AG04450 (cell line): ENCODE measurements around the gene LAIR1. TPM values are rescaled to one million over a fixed set of nuclear protein-coding genes. Genes with fewer than 3 reads are reported as not detected.

ENCODE experiments used
- CTCF ChIA-PET: fragments of 300-600, 350-600 bp; formaldehyde crosslinking; extraction: SDS; loops from one replicate; lab custom pipeline; 2022; ENCODE audit warnings: antibody characterized with exemption, inconsistent platforms; lab: Charles Lee
- POLR2A ChIA-PET: fragments of 350-600 bp; formaldehyde crosslinking; extraction: SDS; loops from one replicate; lab custom pipeline; 2021; ENCODE audit warnings: antibody characterized with exemption, inconsistent platforms; lab: Yijun Ruan, JAX
- DNase-seq: peaks from one replicate; pipeline ENCODE4 v3.0.0-alpha.2; 2011; ENCODE audit warnings: low read depth, low spot score
- H3K27ac ChIP-seq: one replicate; pipeline ENCODE4 v1.5.1; 2012; ENCODE audit warnings: low read depth, low read length, control low read depth
- H3K27me3 ChIP-seq: one replicate; pipeline ENCODE4 v1.6.0; 2012; ENCODE audit warnings: low read length; ENCODE audit not compliant: control insufficient read depth, insufficient read depth
- H3K4me3 ChIP-seq: 2 replicates; pipeline ENCODE4 v1.5.1; 2011; ENCODE audit warnings: mild to moderate bottlenecking, low read depth, low read length, control low read depth
- H3K9me3 ChIP-seq: 2 replicates; pipeline ENCODE4 v1.5.1; 2012; ENCODE audit warnings: low read length; ENCODE audit not compliant: control insufficient read depth, insufficient read depth
- polyA plus RNA-seq: library from polyadenylated mRNA; depleted of rRNA; stranded (reverse); fragments of >200 nt; gene quantifications from 2 replicates; pipeline ENCODE4 v1.2.3, GENCODE V29; 2011
- TF ChIP-seq, protein P1 (sequence below): IDR thresholded peaks from 2 replicates; pipeline ENCODE4 v1.5.1; 2011; ENCODE audit warnings: low read depth, low read length, control low read depth, inconsistent platforms

LAIR1 gene
- polyA plus RNA-seq, 1 experiment = not detected

DNA sequence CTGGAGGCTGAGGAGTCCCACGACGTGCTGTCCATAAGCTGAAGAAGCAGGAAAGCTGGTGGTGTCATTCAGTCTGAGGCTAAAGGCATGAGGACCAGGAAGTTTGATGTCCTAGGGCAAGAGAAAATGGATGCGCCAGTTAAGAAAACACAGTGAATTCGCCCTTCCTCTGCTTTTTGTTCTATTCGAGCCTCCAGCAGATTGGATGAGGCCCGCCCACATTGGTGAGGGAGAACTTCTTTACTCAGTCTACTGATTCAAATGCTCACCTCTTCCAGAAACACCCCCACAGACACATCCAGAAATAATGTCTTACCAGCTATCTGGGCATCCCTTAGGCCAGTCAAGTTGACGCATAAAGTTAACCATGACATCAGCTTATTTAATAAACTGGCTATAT, 43.0 kb upstream of the LAIR1 start:
- no peaks in the 10 kb centered on the region for H3K27me3 ChIP-seq
- no peak overlapping the region for H3K4me3 ChIP-seq
- peaks cover 26% of the 10 kb centered on the region for H3K9me3 ChIP-seq
- ChIA-PET POLR2A (no interaction called here), CTCF (interaction anchor here (0.6 to 1.2 kb wide), 2 partner anchors 16 to 141 kb away, joined by 3 to 4 read pairs; no protein-coding TSS in a partner anchor)
- TF ChIP-seq, protein P1, sequence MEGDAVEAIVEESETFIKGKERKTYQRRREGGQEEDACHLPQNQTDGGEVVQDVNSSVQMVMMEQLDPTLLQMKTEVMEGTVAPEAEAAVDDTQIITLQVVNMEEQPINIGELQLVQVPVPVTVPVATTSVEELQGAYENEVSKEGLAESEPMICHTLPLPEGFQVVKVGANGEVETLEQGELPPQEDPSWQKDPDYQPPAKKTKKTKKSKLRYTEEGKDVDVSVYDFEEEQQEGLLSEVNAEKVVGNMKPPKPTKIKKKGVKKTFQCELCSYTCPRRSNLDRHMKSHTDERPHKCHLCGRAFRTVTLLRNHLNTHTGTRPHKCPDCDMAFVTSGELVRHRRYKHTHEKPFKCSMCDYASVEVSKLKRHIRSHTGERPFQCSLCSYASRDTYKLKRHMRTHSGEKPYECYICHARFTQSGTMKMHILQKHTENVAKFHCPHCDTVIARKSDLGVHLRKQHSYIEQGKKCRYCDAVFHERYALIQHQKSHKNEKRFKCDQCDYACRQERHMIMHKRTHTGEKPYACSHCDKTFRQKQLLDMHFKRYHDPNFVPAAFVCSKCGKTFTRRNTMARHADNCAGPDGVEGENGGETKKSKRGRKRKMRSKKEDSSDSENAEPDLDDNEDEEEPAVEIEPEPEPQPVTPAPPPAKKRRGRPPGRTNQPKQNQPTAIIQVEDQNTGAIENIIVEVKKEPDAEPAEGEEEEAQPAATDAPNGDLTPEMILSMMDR = no peak
- no peak overlapping the region for H3K27ac ChIP-seq
- DNase-seq = no peak

DNA sequence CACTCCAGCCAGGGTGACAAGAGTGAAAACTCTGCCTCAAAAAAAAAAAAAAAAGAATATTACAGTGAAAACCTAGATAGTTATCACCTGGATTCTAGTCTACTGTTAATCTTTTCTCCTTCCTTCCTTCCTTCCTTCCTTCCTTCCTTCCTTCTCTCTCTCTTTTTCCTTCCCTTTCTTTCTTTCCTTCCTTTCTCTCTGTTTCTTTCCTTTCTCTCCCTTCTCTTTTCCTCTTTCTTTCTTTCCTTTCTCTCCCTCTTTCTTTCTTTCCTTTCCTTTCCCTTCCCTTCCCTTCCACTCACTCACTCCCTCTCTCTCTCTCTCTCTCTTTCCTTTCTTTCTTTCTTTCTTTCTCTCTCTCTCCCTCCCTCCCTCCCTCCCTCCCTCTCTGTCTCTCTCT, 40.9 kb upstream of the LAIR1 start:
- Histone ChIP-seq H3K4me3 (no peak overlapping the region), H3K27me3 (no peaks in the 10 kb centered on the region), H3K9me3 (peaks cover 33% of the 10 kb centered on the region), H3K27ac (no peak overlapping the region)
- ChIA-PET POLR2A (no interaction called here), CTCF (no interaction called here)
- TF ChIP-seq, protein P1 = no peak
- no peak for DNase-seq

DNA sequence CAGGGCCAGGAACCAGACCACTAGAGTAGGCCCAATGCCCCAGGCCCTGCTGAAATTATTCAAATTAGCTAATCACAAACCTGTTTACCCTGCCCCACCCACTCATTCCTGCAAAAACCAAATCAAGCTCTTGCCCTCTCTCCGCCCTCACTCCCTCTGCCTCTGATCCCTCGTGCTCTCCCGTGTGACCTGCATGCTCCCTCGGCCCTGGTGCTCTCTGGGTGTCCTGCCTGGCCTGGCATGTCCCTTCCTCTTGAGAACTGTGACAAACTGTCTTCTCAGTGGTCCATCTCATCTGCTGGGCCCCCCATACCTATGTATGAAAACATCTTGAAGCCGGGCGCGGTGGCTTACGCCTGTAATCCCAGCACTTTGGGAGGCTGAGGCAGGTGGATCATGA, 38.3 kb upstream of the LAIR1 start:
- H3K27me3 ChIP-seq = no peaks in the 10 kb centered on the region
- ChIA-PET CTCF (interaction anchor here (1.5 kb wide), 1 partner anchor 12 kb away, joined by 6 read pairs; no protein-coding TSS in a partner anchor), POLR2A (no interaction called here)
- no peak for DNase-seq
- H3K27ac ChIP-seq = no peak overlapping the region
- no peak overlapping the region for H3K4me3 ChIP-seq
- peaks cover 26% of the 10 kb centered on the region for H3K9me3 ChIP-seq
- TF ChIP-seq, protein P1 = no peak

DNA sequence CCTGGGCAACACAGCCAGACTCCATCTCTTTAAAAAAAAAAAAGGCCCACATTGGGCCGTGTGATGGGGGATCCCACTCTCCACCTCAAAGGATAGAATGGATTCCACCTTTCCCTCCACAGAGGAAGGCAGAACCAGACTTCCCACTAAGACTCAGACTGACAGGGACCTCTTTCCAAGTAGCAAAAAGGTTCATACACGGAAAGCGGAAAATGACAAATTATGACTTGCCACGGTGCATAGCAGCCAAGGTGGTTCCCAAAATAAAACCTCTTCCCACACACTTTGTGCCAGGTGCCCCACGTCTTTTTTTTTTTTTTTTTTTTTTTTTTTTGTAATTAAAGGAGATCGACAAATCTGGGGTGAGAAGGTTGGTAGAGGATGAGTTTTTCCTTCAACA, 36.2 kb upstream of the LAIR1 start:
- Histone ChIP-seq H3K4me3 (no peak overlapping the region), H3K27me3 (no peaks in the 10 kb centered on the region), H3K27ac (no peak overlapping the region), H3K9me3 (peaks cover 11% of the 10 kb centered on the region)
- no peak for DNase-seq
- TF ChIP-seq, protein P1 = no peak
- ChIA-PET POLR2A (no interaction called here), CTCF (interaction anchor here (0.7 kb wide), 1 partner anchor 77 kb away, joined by 3 read pairs; no protein-coding TSS in a partner anchor)

DNA sequence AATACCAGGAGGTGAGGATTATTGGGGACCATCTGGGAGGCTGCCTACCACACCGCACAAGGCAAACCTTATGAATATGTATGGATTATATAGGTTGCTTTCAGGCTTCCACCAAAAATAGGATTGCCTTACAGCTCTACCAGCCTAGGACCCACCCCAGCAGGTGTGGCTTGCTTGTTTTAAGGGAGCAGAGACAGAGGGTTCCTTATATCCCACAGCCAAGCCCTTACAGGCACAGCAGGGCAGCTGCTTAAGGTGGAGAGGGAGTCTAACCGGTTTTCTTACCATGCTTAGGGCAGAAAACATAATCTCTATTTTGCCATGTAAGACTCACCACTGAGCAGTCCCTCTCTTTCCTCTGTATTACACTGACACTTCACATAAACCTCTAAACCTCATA, 34.5 kb upstream of the LAIR1 start:
- ChIA-PET POLR2A (no interaction called here), CTCF (interaction anchor here (0.6 to 1.4 kb wide), 2 partner anchors 8 to 1254 kb away, joined by 3 read pairs; no protein-coding TSS in a partner anchor)
- Histone ChIP-seq H3K27me3 (no peaks in the 10 kb centered on the region), H3K9me3 (peaks cover 11% of the 10 kb centered on the region), H3K4me3 (no peak overlapping the region), H3K27ac (no peak overlapping the region)
- TF ChIP-seq, protein P1 = no peak
- DNase-seq = no peak
